ENCODE data around the gene KLHL26. TPM values are rescaled to one million over a fixed set of nuclear protein-coding genes. Genes with fewer than 3 reads are reported as not detected.

Gene KLHL26
- total RNA-seq, 1 experiment from 2014 or later = 8.4 TPM

DNA sequence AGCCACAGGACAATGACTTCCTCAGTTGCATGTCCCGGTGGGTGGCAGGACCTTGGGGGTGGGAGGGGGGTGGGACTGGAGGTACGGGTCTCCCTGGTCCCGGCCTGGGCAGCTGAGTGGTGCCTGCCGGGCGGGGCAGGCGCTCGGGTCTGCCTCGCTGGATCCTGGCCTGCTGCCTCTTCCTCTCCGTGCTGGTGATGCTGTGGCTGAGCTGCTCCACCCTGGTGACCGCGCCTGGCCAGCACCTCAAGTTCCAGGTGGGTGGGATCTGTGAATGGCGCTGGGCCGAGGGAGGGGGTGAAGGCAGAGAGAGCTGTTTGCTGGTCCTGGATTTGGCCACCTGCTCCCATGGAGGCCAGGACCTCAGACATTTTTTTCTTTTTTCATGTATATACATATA lies 18.6 kb upstream of the KLHL26 start:
- TF ChIP-seq EZH2 (IDR thresholded peaks at IDR 0.05; ENCODE audit: low read length, unreplicated experiment) = no peak
- TF ChIP-seq, protein P1, sequence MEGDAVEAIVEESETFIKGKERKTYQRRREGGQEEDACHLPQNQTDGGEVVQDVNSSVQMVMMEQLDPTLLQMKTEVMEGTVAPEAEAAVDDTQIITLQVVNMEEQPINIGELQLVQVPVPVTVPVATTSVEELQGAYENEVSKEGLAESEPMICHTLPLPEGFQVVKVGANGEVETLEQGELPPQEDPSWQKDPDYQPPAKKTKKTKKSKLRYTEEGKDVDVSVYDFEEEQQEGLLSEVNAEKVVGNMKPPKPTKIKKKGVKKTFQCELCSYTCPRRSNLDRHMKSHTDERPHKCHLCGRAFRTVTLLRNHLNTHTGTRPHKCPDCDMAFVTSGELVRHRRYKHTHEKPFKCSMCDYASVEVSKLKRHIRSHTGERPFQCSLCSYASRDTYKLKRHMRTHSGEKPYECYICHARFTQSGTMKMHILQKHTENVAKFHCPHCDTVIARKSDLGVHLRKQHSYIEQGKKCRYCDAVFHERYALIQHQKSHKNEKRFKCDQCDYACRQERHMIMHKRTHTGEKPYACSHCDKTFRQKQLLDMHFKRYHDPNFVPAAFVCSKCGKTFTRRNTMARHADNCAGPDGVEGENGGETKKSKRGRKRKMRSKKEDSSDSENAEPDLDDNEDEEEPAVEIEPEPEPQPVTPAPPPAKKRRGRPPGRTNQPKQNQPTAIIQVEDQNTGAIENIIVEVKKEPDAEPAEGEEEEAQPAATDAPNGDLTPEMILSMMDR (conservative IDR thresholded peaks at IDR 0.05; ENCODE audit: low read depth, low read length) = no peak
- TF ChIP-seq EZH2phosphoT487 (IDR thresholded peaks at IDR 0.05; ENCODE audit: borderline replicate concordance, low read length) = no peak
- ATAC-seq (no peak), DNase-seq (no peak)
- Histone ChIP-seq H3K4me1 (ENCODE audit: insufficient read depth, low read length) (no peaks in the 10 kb centered on the region), H3K9me3 (ENCODE audit: low read length) (no peaks in the 10 kb centered on the region), H2AFZ (ENCODE audit: low read length) (no peak overlapping the region), H3K27me3 (ENCODE audit: low read length) (peaks cover 15% of the 10 kb centered on the region), H4K20me1 (ENCODE audit: low read length) (no peaks in the 10 kb centered on the region), H3K9ac (ENCODE audit: low read length) (no peak overlapping the region), H3K4me3 (ENCODE audit: low read length) (no peak overlapping the region), H3K9me2 (replicated peaks; ENCODE audit: low read length) (no peaks in the 10 kb centered on the region), H3F3A (ENCODE audit: low read length, unreplicated experiment) (no peaks in the 10 kb centered on the region), H3K4me2 (ENCODE audit: low read length) (no peak overlapping the region), H3K79me2 (ENCODE audit: low read length) (no peaks in the 10 kb centered on the region), H3K27ac (ENCODE audit: low read length) (no peak overlapping the region), H3K36me3 (ENCODE audit: low read depth, low read length) (no peaks in the 10 kb centered on the region)
- POLR2A ChIA-PET (ENCODE audit: unreplicated experiment) = no interaction called here
- intact Hi-C loops (cut with micrococcal nuclease) = no loop called here
- BruUV-seq (replicated peaks) = no TSS peak
- CTCF ChIA-PET = no interaction called here

DNA sequence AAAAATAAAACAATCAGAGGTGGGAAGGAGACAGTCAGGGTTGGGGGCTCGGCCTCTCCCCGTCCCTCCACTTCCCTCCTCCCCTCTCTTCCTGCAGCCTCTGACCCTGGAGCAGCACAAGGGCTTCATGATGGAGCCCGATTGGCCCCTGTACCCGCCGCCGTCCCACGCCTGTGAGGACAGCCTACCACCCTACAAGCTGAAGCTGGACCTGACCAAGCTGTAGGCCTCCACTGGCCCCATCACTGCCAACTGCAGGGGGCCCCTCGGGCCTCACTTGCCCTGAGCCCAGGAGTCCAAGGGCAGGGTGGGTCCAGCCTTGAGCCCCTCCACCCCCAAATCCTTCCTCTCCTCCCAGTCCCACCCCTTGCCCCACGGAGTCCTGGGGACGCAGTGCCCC lies 16.5 kb upstream of the KLHL26 start:
- intact Hi-C loops (cut with micrococcal nuclease) = no loop called here
- no peak overlapping the region for H3K9ac ChIP-seq (ENCODE audit: low read length)
- H3K4me3 ChIP-seq (ENCODE audit: low read length) = no peak overlapping the region
- H2AFZ ChIP-seq (ENCODE audit: low read length) = no peak overlapping the region
- H3K9me3 ChIP-seq (ENCODE audit: low read length) = no peaks in the 10 kb centered on the region
- H3K27me3 ChIP-seq (ENCODE audit: low read length) = no peaks in the 10 kb centered on the region
- no peaks in the 10 kb centered on the region for H3K9me2 ChIP-seq (replicated peaks; ENCODE audit: low read length)
- DNase-seq (no peak), ATAC-seq (no peak)
- no peaks in the 10 kb centered on the region for H3K79me2 ChIP-seq (ENCODE audit: low read length)
- BruUV-seq (replicated peaks) = no TSS peak
- ChIA-PET POLR2A (ENCODE audit: unreplicated experiment) (no interaction called here), CTCF (interaction anchor here (1.2 kb wide), 1 partner anchor 26 kb away, joined by 13 read pairs; no protein-coding TSS in a partner anchor)
- no peaks in the 10 kb centered on the region for H3K36me3 ChIP-seq (ENCODE audit: low read depth, low read length)
- no peaks in the 10 kb centered on the region for H3F3A ChIP-seq (ENCODE audit: low read length, unreplicated experiment)
- H3K27ac ChIP-seq (ENCODE audit: low read length) = no peak overlapping the region
- H4K20me1 ChIP-seq (ENCODE audit: low read length) = no peaks in the 10 kb centered on the region
- TF ChIP-seq, protein P1 (conservative IDR thresholded peaks at IDR 0.05; ENCODE audit: low read depth, low read length) = no peak
- TF ChIP-seq EZH2phosphoT487 (IDR thresholded peaks at IDR 0.05; ENCODE audit: borderline replicate concordance, low read length) (no peak), EZH2 (IDR thresholded peaks at IDR 0.05; ENCODE audit: low read length, unreplicated experiment) (no peak)
- H3K4me2 ChIP-seq (ENCODE audit: low read length) = no peak overlapping the region
- no peaks in the 10 kb centered on the region for H3K4me1 ChIP-seq (ENCODE audit: insufficient read depth, low read length)

DNA sequence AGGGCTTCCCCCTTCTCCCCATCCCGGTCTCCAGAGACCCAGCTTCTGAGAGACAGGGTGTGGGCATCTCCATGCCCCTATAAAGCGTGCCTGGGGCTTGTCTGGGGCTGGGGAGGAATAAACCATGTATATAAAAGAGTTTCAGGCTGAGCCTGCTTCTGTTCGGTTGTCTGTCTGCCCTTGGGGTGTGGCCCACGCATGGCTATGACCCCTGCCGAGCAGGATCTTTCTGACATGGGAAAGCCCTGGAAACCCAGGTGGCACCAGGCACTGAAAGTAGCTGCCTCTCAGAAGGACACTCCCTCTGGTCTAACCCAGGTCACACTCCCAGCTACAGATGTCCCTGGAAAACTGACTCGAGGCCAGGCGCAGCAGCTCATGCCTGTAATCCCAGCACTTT lies 15.9 kb upstream of the KLHL26 start:
- Histone ChIP-seq H2AFZ (ENCODE audit: low read length) (no peak overlapping the region), H3K9me2 (replicated peaks; ENCODE audit: low read length) (no peaks in the 10 kb centered on the region), H3K4me2 (ENCODE audit: low read length) (no peak overlapping the region), H3K4me1 (ENCODE audit: insufficient read depth, low read length) (no peaks in the 10 kb centered on the region), H3K27ac (ENCODE audit: low read length) (no peak overlapping the region), H4K20me1 (ENCODE audit: low read length) (no peaks in the 10 kb centered on the region), H3K27me3 (ENCODE audit: low read length) (no peaks in the 10 kb centered on the region), H3K9me3 (ENCODE audit: low read length) (no peaks in the 10 kb centered on the region), H3K4me3 (ENCODE audit: low read length) (no peak overlapping the region), H3F3A (ENCODE audit: low read length, unreplicated experiment) (no peaks in the 10 kb centered on the region), H3K36me3 (ENCODE audit: low read depth, low read length) (no peaks in the 10 kb centered on the region), H3K79me2 (ENCODE audit: low read length) (no peaks in the 10 kb centered on the region), H3K9ac (ENCODE audit: low read length) (no peak overlapping the region)
- ChIA-PET POLR2A (ENCODE audit: unreplicated experiment) (no interaction called here), CTCF (no interaction called here)
- no TSS peak for BruUV-seq (replicated peaks)
- TF ChIP-seq EZH2 (IDR thresholded peaks at IDR 0.05; ENCODE audit: low read length, unreplicated experiment) (no peak), EZH2phosphoT487 (IDR thresholded peaks at IDR 0.05; ENCODE audit: borderline replicate concordance, low read length) (no peak)
- TF ChIP-seq, protein P1 (conservative IDR thresholded peaks at IDR 0.05; ENCODE audit: low read depth, low read length) = no peak
- ATAC-seq (no peak), DNase-seq (no peak)
- intact Hi-C loops (cut with micrococcal nuclease) = no loop called here
